Stimulated activated CD4-positive, alpha-beta T cell treated with anti-CD3 and anti-CD28 coated beads, Interleukin-4, amount 100 ng/mL, for 24 hours (primary cell): ENCODE data around the gene MAVS.

Experiments
- DNase-seq: peaks from one replicate; pipeline ENCODE4 v3.0.0-alpha.2; 2020

The MAVS gene

DNA sequence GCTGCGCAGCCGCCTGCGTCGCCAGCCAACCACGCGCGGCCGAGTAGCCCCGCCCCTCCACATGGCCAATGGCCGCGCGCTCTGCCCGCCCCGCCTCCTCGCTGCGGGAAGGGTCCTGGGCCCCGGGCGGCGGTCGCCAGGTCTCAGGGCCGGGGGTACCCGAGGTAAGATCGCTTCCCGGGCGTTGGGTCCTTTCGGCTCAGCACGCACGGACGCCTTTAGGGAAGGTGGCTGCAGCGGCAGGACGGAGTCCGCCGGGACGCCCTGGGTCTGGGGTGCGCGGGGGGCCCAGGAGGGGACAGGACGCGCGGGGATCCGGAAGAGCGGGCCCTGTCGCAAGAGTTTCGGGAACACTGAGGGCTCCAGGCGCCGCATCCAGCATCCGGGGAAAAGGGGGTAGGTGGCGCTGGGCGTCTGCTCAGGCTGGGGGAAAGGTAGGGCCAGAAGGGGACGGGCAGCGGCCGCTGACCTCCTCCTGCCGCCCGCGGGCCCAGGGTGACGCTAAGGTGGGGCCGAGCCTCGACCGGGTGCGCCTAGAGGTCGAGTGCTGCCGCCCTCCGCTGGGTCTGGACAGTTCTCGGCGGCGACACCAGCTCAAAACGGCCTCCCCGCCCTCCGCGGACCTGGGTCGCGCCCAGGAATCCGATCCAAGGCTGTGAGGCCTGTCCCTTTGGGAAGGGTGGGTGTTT is at the start of gene MAVS:
TSS of gene MAVS (plus strand) at position 95 of the 689 bp plus-strand sequence. CDS start 7,791 bp downstream, outside the sequence.
- DNase-seq = peak; percentile 88

- no peak for DNase-seq
These were observed 49.4 kb upstream of the MAVS start for GRCh38 chr20:3797226-3797545.

- DNase-seq = peak; percentile 47
These were observed 48.9 kb upstream of the MAVS start for GRCh38 chr20:3797592-3798372.

DNA sequence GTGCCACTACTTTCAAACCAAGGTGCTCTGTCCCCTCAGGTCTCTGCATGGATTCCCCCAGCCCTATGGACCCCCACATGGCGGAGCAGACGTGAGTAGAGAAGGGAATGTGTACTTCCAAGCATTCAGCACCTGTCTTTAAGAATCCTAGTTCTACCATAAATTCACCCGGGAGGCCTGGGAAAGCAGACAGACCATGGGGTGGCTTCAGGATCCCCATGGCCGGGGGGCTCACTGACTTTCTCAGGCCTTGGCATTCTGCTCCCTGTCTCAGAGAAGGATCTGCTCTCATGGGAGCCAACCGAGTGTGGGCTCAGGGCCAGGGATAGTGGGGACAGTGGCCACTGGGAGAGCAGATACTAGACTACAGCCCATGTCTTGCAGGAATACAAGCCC is 48.3 kb upstream of the MAVS start:
- DNase-seq = no peak

DNA sequence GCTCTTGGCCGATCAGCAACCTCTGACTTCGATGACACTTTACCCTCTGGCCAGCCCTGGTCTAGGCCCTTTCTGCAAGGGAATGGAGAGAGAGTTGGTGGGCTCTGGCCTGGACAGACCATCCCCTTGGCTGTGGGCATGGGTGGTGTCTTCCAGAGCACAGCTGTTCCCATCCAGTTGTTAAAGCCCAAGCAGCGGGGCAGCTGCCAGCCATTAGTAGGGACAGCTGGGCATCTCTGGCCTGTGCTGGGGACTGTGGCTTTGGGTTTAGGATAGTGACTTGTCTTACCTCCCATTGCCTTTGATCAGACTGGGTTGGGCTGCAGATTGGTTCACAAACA is 47.8 kb upstream of the MAVS start:
- no peak for DNase-seq

DNA sequence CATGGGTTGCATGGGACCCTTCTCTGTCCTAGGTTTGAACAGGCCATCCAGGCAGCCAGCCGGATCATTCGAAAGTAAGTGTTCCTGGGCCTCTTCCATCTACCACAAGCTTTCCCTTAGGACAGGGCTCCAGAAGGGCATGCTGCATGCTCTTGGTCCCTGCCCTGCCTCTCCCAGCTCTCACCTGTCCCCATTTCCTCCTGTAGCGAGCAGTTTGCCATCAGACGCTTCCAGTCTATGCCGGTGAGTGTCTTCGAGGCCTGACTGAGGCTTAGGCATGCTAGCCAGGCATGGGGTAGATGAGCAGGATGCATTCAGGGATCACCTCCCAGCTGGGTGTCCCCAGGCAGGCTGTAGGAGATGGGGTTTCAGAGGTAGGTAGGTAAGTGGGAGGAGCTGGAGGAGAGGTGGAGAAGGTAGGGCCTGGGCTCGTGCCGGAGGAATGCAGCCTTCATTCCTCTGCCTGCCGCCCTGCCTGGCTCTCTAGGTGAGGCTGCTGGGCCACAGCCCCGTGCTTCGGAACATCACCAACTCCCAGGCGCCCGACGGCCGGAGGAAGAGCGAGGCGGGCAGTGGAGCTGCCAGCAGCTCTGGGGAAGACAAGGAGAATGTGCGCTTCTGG is 46.3 kb upstream of the MAVS start:
- no peak for DNase-seq

DNA sequence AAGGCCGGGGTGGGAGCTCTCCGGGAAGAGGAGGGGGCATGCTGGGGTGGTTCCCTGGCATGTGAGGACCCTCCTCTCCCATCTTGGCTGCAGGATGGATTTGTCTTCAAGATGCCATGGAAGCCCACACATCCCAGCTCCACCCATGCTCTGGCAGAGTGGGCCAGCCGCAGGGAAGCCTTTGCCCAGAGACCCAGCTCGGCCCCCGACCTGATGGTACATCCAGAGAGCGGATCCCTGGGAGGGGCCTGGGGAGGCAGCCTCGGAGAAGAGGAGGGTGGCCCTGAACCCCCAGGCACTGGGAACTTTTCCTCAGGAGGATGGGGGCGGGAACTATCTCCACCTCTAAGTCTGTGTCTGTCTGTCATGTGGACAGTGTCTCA is 45.8 kb upstream of the MAVS start:
- no peak for DNase-seq

DNA sequence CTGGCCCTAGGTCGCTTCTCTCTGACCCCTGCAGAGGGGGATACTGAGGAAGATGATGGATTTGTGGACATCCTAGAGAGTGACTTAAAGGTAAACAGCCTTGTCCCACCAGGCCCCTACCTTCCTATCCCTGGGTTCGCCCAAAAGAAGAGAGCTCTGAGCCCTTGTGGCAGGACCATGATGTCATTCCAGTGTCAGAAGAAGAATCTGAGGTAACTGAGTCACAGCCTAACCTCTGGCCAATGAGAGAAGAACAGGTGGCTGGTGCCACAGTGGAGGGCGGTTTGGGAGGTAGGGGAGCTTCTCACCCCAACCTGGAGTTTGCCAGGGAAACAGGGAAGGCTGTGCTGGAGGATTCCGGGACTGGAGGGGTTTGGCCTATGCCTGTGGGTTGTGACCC is 45.3 kb upstream of the MAVS start:
- no peak for DNase-seq

GRCh38 chr20:3801846-3802245 is 44.8 kb upstream of the MAVS start:
- DNase-seq = no peak

DNA sequence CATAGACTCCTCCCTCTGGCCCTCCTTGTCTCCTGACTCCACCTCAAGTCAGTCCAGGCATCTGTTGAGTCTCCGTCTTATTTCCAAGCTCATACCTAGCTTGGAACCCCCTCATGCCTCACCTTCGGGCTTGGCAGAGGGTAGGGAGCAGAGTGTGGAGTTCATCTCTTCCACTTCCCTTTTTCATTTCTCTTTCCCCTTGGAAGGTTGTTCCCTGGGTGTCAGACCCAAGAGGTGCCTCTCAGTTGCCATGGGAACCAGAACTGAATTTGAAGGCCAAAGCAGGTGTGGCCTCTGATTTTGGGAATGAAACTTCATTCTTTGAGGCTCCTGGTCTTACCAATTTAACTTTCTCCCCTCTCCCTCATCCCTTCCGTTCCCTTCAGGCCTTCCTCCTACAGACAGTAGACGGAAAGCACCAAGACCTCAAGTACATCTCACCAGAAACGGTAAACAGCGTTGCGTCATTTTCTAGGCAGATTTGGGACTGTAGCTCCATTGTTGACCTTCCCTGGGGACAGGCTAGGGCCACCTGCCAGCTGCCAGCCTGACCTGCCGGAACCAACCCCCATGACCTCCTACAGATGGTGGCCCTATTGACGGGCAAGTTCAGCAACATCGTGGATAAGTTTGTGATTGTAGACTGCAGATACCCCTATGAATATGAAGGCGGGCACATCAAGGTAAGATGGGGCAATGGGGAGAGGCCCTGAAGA is 44.0 kb upstream of the MAVS start:
- no peak for DNase-seq

GRCh38 chr20:3803289-3803688 is 43.3 kb upstream of the MAVS start:
- no peak for DNase-seq

DNA sequence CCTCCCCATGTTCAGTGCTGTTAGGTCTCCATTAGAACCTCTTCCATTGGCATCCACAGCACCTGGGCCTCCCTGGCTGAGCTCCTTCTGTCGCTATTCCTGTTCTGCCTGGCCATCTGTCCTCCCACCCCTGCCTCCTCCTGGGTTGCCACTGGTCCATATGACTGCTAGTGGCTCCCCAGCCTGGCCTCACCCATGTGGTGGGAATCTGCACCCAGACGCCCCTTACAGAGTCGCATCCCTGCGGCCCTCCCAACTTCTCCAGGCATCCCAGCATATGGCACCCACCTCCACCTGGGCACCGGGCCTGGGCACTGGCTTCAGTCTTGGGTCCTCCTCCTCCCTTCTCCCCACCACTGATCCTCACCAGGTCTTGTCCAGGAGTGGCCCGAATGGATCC is 42.8 kb upstream of the MAVS start:
- DNase-seq = no peak

DNA sequence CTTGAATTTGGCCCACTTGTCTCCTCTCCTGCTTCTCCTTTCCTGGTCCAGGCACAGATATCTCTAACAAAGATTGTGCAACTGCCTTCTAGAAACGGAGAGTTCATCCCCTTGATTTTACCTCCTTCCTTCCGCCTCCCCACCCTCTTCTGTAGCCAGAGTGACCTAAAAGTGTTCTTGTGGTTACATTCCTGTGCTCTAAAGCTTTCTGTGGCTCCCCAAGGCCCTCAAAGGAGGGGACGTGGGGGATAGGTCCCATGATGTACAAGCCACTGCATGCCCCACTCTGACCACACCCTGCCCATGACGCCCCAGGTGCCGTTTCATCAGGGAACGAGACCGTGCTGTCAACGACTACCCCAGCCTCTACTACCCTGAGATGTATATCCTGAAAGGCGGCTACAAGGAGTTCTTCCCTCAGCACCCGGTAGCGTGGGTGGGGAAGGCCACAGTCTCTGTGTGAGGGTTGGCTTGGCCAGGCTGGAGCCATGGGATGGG is 42.3 kb upstream of the MAVS start:
- no peak for DNase-seq

- no peak for DNase-seq
These were observed 41.9 kb upstream of the MAVS start for GRCh38 chr20:3804781-3805180.

DNA sequence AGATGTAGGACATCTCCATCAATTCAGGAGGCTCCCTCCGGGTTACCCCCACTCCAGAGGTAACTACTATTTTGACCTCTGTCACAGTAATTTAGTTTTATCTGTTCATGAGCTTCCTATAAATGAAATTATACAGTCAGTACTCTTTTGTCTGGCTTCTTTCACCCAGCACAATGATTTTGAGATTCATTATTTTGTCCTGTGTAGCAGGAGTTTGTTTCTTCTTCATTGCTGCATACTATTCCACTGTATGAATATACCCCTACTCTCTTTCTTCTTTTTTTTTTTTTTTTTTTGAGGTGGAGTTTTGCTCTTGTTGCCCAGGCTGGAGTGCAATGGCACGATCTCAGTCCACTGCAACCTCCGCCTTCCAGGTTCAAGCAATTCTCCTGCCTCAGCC is 38.1 kb upstream of the MAVS start:
- DNase-seq = no peak

DNA sequence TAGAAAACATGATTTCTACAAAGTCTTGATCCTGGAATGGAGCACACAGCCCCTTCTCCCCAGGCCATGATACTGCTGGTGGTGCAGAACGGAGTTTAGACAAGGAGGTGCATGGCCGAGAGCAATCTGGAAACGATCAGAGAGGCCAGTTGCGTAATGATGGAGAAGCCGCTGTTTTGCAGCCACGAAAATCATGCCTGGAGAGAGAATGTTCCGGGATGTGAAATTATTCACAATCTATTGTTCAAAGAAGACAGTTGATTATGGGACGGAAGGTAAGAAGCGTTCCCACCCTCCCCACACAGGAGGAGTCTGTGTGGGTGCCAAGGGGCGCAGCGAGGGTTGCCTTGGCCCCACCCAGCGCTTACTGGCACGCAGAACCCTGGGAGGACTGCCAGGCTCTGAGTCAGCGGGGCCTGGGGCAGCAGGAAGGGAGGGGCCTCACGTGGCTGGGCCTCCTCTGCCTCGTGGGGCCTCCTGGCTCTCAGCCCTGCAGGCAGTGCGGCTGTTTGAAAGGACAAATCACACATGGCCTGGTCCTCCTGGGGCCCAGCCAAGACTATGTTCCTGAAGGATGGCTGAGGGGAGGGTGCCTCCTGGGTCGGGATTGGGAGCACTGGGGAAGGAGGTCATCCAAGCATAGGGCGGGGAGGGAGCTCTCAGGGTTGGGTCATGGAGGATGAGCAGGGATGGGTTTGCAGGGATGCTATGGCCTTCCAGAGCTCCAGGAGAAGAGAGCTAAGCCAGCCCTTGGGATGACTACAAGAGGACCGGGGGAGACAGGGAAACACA is 35.0 kb upstream of the MAVS start:
- peak; percentile 93 for DNase-seq

- no peak for DNase-seq
These were observed 34.4 kb upstream of the MAVS start for GRCh38 chr20:3812259-3812681.

- no peak for DNase-seq
These were observed 33.4 kb upstream of the MAVS start for GRCh38 chr20:3812975-3813847.

DNA sequence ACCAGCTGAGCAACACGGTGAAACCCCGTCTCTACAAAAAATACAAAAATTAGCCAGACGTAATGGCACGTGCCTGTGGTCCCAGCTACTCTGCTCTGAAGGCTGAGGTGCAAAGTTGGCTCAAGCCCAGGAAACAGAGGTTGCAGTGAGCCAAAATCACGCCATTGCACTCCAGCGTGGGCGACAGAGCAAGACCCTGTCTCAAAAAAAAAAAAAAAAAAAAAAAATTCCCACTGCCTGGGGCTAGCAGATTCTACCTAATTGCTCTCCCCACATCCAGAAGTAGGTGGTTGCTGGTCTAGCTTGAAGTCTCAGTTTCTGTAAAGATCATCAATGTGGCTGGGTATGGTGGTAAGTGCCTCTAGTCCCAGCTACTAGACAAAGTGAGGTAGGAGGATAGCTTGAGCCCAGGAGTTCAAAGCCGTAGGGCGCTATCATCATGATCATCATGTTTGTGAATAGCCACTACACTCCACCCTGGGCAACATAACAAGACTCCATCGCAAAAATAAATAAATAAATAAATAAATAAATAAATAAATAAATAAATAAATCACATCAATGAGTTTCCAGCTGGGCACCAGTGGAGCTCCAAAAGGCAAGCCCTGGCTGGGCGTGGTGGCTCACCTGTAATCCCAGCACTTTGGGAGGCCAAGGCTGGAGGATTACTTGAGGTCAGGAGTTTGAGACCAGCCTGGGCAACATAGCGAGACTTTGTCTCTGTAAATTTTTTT is 32.6 kb upstream of the MAVS start:
- no peak for DNase-seq

DNA sequence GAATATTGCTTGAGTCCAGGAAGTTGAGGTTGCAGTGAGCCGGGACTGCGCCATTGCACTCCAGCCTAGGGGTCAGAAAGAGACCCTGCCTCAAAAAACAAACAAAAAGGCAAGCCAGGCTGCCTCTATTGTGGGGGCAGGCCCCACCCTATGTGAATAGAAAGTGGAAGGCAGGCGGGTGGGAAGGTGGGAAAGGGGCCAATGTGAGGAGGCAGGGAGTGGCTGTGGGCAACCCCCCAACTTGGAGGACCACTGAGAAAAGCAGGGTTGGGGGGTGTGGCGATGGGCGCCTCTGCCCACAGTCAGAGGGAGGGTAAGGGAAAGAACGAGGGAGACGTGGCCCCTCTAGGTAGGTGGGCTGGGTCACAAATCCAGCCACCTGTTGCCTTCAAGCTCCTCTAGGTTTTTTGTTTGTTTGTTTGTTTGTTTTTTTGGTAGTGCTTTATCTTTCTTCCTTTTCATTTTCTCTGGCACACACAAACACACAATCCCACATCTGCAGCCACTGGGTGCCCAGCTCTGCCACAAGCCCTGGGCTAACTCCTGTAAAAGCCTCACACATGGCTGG is 31.6 kb upstream of the MAVS start:
- DNase-seq = no peak
